NB4 (cell line): ENCODE data around the gene SFMBT2.

Experiments used
- POLR2A ChIP-seq: IDR thresholded peaks from 2 replicates; pipeline ENCODE4 v1.6.1; 2011; ENCODE audit warnings: mild to moderate bottlenecking; ENCODE audit not compliant: insufficient read length; ENCODE audit errors: extremely low read depth
- TF ChIP-seq, protein P1 (sequence below): IDR thresholded peaks from one replicate; pipeline ENCODE4 v1.5.1; 2012; ENCODE audit warnings: low read depth, low read length
- TF ChIP-seq, protein P2 (sequence below): IDR thresholded peaks from 2 replicates; pipeline ENCODE4 v1.6.1; 2011; ENCODE audit warnings: low read depth, low read length

DNA sequence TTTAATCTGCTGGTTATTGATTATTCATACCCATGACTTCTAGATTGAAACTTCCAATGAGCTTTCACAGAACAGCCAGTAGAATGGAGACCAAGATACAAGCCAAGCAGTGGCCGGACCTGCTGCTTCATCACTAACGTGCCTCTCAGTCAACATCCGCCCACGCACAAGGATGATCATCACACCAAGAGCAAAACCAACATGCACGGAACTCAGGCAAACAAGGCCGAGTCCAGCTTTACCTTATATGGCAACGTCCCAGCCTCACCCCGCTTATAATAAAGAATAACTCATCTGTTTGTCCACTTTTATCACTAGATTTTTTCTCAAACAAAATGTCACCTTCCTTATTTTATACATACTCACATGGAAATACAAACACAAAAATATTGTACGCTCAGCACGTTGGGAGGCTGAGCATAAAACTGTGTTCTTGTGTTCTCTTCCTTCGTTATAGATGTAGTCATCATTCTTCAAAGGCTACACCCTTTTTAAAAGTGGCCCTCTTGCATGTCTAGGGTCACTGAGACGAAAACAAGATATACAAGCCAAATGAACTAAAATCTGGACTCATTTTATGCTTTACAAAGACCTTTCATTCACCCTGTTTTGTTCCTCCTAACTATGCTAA, 122.7 kb downstream of the SFMBT2 start:
- TF ChIP-seq, protein P1, sequence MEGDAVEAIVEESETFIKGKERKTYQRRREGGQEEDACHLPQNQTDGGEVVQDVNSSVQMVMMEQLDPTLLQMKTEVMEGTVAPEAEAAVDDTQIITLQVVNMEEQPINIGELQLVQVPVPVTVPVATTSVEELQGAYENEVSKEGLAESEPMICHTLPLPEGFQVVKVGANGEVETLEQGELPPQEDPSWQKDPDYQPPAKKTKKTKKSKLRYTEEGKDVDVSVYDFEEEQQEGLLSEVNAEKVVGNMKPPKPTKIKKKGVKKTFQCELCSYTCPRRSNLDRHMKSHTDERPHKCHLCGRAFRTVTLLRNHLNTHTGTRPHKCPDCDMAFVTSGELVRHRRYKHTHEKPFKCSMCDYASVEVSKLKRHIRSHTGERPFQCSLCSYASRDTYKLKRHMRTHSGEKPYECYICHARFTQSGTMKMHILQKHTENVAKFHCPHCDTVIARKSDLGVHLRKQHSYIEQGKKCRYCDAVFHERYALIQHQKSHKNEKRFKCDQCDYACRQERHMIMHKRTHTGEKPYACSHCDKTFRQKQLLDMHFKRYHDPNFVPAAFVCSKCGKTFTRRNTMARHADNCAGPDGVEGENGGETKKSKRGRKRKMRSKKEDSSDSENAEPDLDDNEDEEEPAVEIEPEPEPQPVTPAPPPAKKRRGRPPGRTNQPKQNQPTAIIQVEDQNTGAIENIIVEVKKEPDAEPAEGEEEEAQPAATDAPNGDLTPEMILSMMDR = no peak
- TF ChIP-seq POLR2A = no peak
- TF ChIP-seq, protein P2, sequence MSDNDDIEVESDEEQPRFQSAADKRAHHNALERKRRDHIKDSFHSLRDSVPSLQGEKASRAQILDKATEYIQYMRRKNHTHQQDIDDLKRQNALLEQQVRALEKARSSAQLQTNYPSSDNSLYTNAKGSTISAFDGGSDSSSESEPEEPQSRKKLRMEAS = no peak
